ENCODE results near the gene MAD2L2.

- no peak for TF ChIP-seq USF2 (IDR thresholded peaks at IDR 0.05)
- TF ChIP-seq HDAC2 (IDR thresholded peaks at IDR 0.05), result no peak
- no peak for TF ChIP-seq RFX5 (IDR thresholded peaks at IDR 0.05)
- TF ChIP-seq CTCF (IDR thresholded peaks at IDR 0.05), result no peak
Measured at GRCh38 chr1:11721311-11721710, 40.4 kb upstream of the MAD2L2 start.
